RWPE1 (cell line): ENCODE measurements around the gene PHACTR3.

ENCODE experiments used
- CTCF ChIA-PET: fragments of 350-600 bp; sonication (Branson Sonifier 250); formaldehyde crosslinking; extraction: SDS; loops from one replicate; lab custom pipeline; 2021; lab: Yijun Ruan, JAX
- POLR2A ChIA-PET: fragments of 400-600 bp; formaldehyde crosslinking; extraction: SDS; loops from one replicate; lab custom pipeline; 2020; ENCODE audit warnings: antibody characterized with exemption; ENCODE audit not compliant: low non-redundant PET; lab: Yijun Ruan, JAX
- DNase-seq: peaks from one replicate; pipeline ENCODE4 v3.0.0; 2012; ENCODE audit warnings: low spot score
- H3K27ac ChIP-seq: fragments of 450-650 bp; 2 replicates; pipeline ENCODE4 v1.5.1; 2017
- TF ChIP-seq, protein P1 (sequence below): fragments of 450-650 bp; conservative IDR thresholded peaks from 2 replicates; pipeline ENCODE4 v1.5.1; 2017; ENCODE audit warnings: low read depth, mild to moderate bottlenecking

Gene PHACTR3

GRCh38 chr20:59783641-59784010 lies 179.3 kb downstream of the PHACTR3 start:
- H3K27ac ChIP-seq: no peak overlapping the region
- TF ChIP-seq, protein P1, sequence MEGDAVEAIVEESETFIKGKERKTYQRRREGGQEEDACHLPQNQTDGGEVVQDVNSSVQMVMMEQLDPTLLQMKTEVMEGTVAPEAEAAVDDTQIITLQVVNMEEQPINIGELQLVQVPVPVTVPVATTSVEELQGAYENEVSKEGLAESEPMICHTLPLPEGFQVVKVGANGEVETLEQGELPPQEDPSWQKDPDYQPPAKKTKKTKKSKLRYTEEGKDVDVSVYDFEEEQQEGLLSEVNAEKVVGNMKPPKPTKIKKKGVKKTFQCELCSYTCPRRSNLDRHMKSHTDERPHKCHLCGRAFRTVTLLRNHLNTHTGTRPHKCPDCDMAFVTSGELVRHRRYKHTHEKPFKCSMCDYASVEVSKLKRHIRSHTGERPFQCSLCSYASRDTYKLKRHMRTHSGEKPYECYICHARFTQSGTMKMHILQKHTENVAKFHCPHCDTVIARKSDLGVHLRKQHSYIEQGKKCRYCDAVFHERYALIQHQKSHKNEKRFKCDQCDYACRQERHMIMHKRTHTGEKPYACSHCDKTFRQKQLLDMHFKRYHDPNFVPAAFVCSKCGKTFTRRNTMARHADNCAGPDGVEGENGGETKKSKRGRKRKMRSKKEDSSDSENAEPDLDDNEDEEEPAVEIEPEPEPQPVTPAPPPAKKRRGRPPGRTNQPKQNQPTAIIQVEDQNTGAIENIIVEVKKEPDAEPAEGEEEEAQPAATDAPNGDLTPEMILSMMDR: no peak
- ChIA-PET CTCF (interaction anchor here (0.5 to 4.8 kb wide), 24 partner anchors 9 to 786 kb away, joined by 3 to 69 read pairs (median 4); partner anchors contain the start of gene SYCP2), POLR2A (interaction anchor here (0.5 kb wide), 1 partner anchor 273 kb away, joined by 4 read pairs; no protein-coding TSS in a partner anchor)
- no peak for DNase-seq

GRCh38 chr20:59784365-59784764 lies 180.0 kb downstream of the PHACTR3 start:
- ChIA-PET CTCF (interaction anchor here (0.5 to 4.8 kb wide), 10 partner anchors 9 to 787 kb away, joined by 3 to 69 read pairs (median 4); no protein-coding TSS in a partner anchor), POLR2A (no interaction called here)
- no peak overlapping the region for H3K27ac ChIP-seq
- no peak for DNase-seq
- TF ChIP-seq, protein P1: no peak

GRCh38 chr20:59784791-59785668 lies 180.7 kb downstream of the PHACTR3 start:
- POLR2A ChIA-PET: no interaction called here
- no peak for DNase-seq
- TF ChIP-seq, protein P1: no peak
- no peak overlapping the region for H3K27ac ChIP-seq
- CTCF ChIA-PET: interaction anchor here (0.5 to 4.8 kb wide), 4 partner anchors 47 to 67 kb away, joined by 3 to 69 read pairs (median 6); no protein-coding TSS in a partner anchor

GRCh38 chr20:59785669-59785959 lies 181.3 kb downstream of the PHACTR3 start:
- TF ChIP-seq, protein P1: no peak
- ChIA-PET CTCF (interaction anchor here (0.5 kb wide), 1 partner anchor 50 kb away, joined by 3 read pairs; no protein-coding TSS in a partner anchor), POLR2A (no interaction called here)
- DNase-seq: no peak
- H3K27ac ChIP-seq: no peak overlapping the region

DNA sequence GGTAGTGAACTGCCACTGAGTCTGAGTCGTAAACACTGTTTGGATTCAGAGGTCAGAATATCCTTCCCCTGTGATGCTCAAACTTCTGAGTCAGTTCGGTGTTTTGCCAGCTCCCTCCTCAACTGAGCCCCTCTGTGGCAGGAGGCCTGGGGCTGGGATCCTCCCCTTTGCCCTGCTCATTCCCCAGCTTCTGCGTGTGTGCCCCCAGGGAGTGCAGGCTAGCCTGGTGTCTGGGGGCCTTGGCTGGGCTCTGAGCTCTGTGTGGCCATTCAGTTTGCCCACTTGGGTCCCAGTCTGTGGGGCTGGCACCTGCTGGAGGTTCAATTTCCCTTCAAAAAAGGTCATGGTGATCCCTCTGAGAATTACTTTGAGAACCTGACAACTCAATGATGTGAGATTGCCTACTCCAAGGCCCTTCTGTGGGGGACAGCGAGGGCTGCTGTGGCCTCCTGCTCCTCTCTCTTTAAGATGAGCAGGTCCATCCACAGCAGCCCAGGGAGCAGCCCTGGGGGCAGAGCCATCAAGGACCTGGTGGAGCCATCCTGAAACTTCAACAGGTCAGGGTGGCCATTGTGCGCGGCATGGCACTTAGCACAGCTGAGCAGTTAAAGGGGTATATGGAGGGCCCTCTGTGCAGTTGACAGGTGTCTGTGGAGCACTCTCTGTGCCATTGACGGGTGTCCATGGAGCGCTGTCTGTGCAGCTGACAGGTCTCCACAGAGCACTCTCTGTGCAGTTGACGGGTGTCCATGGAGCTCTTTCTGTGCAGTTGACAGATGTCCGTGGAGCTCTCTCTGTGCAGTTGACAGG lies 181.9 kb downstream of the PHACTR3 start:
- no peak overlapping the region for H3K27ac ChIP-seq
- DNase-seq: no peak
- ChIA-PET CTCF (no interaction called here), POLR2A (no interaction called here)
- TF ChIP-seq, protein P1: no peak
